GM19397 (cell line): ENCODE results near the gene UQCRC1.

Source experiments
- ATAC-seq: cut with Tn5 transposase; IDR thresholded peaks from one replicate; pipeline ENCODE4 v1.9.1; 2021; ENCODE audit warnings: mild to moderate bottlenecking, moderate library complexity; ENCODE audit not compliant: unreplicated experiment

The UQCRC1 gene

GRCh38 chr3:48609088-48610005 lies at the start of gene UQCRC1:
Gene UQCRC1 (minus strand): TSS chr3:48609646. CDS start chr3:48609620, 26 bp downstream.
- ATAC-seq, result peak; percentile 96

GRCh38 chr3:48656841-48657281 lies 47.4 kb upstream of the UQCRC1 start:
- ATAC-seq, result no peak

- peak; percentile 53 for ATAC-seq
Measured at GRCh38 chr3:48656061-48656840, 46.8 kb upstream of the UQCRC1 start.

GRCh38 chr3:48655606-48656005 lies 46.2 kb upstream of the UQCRC1 start:
- ATAC-seq, result no peak

GRCh38 chr3:48655063-48655462 lies 45.6 kb upstream of the UQCRC1 start:
- no peak for ATAC-seq

- no peak for ATAC-seq
Measured at GRCh38 chr3:48652923-48653715, 43.7 kb upstream of the UQCRC1 start.

- no peak for ATAC-seq
Measured at GRCh38 chr3:48651771-48652170, 42.3 kb upstream of the UQCRC1 start.

GRCh38 chr3:48650723-48651122 lies 41.3 kb upstream of the UQCRC1 start:
- no peak for ATAC-seq

- no peak for ATAC-seq
Measured at GRCh38 chr3:48648188-48648850, 38.9 kb upstream of the UQCRC1 start.

GRCh38 chr3:48647714-48648113 lies 38.3 kb upstream of the UQCRC1 start:
- ATAC-seq, result no peak

GRCh38 chr3:48644898-48645760 lies 35.7 kb upstream of the UQCRC1 start:
- no peak for ATAC-seq

- no peak for ATAC-seq
Measured at GRCh38 chr3:48642605-48643004, 33.2 kb upstream of the UQCRC1 start.

GRCh38 chr3:48641396-48641795 lies 31.9 kb upstream of the UQCRC1 start:
- no peak for ATAC-seq

- ATAC-seq, result no peak
Measured at GRCh38 chr3:48639944-48640606, 30.6 kb upstream of the UQCRC1 start.

GRCh38 chr3:48637305-48637704 lies 27.9 kb upstream of the UQCRC1 start:
- ATAC-seq, result no peak

- ATAC-seq, result no peak
Measured at GRCh38 chr3:48636149-48636655, 26.8 kb upstream of the UQCRC1 start.

GRCh38 chr3:48635222-48636021 lies 26.0 kb upstream of the UQCRC1 start, which contains the start of gene SLC26A6:
Gene SLC26A6 (minus strand): TSS chr3:48635461. CDS start chr3:48635393, 68 bp downstream.
- peak; percentile 86 for ATAC-seq
